Activated naive CD8-positive, alpha-beta T cell treated with anti-CD3 and anti-CD28 coated beads, Interleukin-2, amount 10 ng/mL, durations not matched to agents 7 days and 5 days (primary cell): ENCODE results near the gene PDK4. TPM values are rescaled to one million over a fixed set of nuclear protein-coding genes. Genes with fewer than 3 reads are reported as not detected.
"Not testable (repeated sequence)": the region's sequence is repeated elsewhere in the genome, so short reads cannot be mapped to it uniquely, and the experiment has no call there.

Experiments
- ATAC-seq: fragments of 150-1000 bp; cut with Tn5 transposase; one replicate; pipeline ENCODE4 v1.10.0; 2021; ENCODE audit warnings: low read depth, moderate library complexity
- POLR2A ChIA-PET: fragments of 350-600 bp; sonication (Branson Sonifier 250); formaldehyde crosslinking; loops from one replicate; lab custom pipeline; 2021; ENCODE audit warnings: antibody characterized with exemption; lab: Charles Lee
- DNase-seq: peaks from one replicate; pipeline ENCODE4 v3.0.0; 2021
- H3K27ac Mint-ChIP-seq: one replicate; pipeline ENCODE4 v1.8.0; 2022; ENCODE audit warnings: mild to moderate bottlenecking, mixed read lengths
- H3K27me3 Mint-ChIP-seq: one replicate; pipeline ENCODE4 v1.8.0; 2022; ENCODE audit warnings: mild to moderate bottlenecking, moderate library complexity, mixed read lengths
- H3K36me3 Mint-ChIP-seq: one replicate; pipeline ENCODE4 v1.8.0; 2021; ENCODE audit warnings: mild to moderate bottlenecking, mixed read lengths
- H3K4me1 Mint-ChIP-seq: one replicate; pipeline ENCODE4 v1.8.0; 2021; ENCODE audit warnings: mixed read lengths
- H3K4me3 Mint-ChIP-seq: one replicate; pipeline ENCODE4 v1.8.0; 2022; ENCODE audit warnings: mild to moderate bottlenecking, moderate library complexity, mixed read lengths
- H3K9me3 Mint-ChIP-seq: one replicate; pipeline ENCODE4 v1.8.0; 2021; ENCODE audit warnings: mixed read lengths
- total RNA-seq, 2 experiments: library from RNA; stranded (reverse); gene quantifications; one replicate each; pipeline ENCODE4 v1.2.3, GENCODE V29; 2021

PDK4 gene
- total RNA-seq, 2 experiments from 2014 or later: 0.39 to 1.2 TPM

GRCh38 chr7:95578299-95578855 lies 17.9 kb downstream of the PDK4 start:
- H3K4me3 Mint-ChIP-seq: no peak overlapping the region
- no peak for ATAC-seq

GRCh38 chr7:95577137-95577536 lies 19.2 kb downstream of the PDK4 start:
- ATAC-seq: no peak
- no peaks in the 10 kb centered on the region for H3K9me3 Mint-ChIP-seq

More at GRCh38 chr7:95578299-95578855, 17.9 kb downstream of the PDK4 start:
- no peak for DNase-seq
- Mint-ChIP-seq H3K27ac (no peak overlapping the region), H3K9me3 (no peaks in the 10 kb centered on the region), H3K27me3 (no peaks in the 10 kb centered on the region), H3K36me3 (no peaks in the 10 kb centered on the region), H3K4me1 (no peaks in the 10 kb centered on the region)
- POLR2A ChIA-PET: no interaction called here

GRCh38 chr7:95569720-95570119 lies 26.6 kb downstream of the PDK4 start:
- Mint-ChIP-seq H3K27ac (no peak overlapping the region), H3K4me1 (no peaks in the 10 kb centered on the region), H3K36me3 (no peaks in the 10 kb centered on the region), H3K9me3 (no peaks in the 10 kb centered on the region), H3K27me3 (no peaks in the 10 kb centered on the region), H3K4me3 (no peak overlapping the region)
- ATAC-seq: no peak
- POLR2A ChIA-PET: no interaction called here
- no peak for DNase-seq

More at GRCh38 chr7:95577137-95577536, 19.2 kb downstream of the PDK4 start:
- Mint-ChIP-seq H3K4me3 (no peak overlapping the region), H3K4me1 (no peaks in the 10 kb centered on the region), H3K27me3 (no peaks in the 10 kb centered on the region), H3K27ac (no peak overlapping the region), H3K36me3 (no peaks in the 10 kb centered on the region)
- no peak for DNase-seq
- POLR2A ChIA-PET: no interaction called here

GRCh38 chr7:95560674-95561073 lies 35.6 kb downstream of the PDK4 start:
- no peaks in the 10 kb centered on the region for H3K27me3 Mint-ChIP-seq
- DNase-seq (no peak), ATAC-seq (no peak)
- no peaks in the 10 kb centered on the region for H3K4me1 Mint-ChIP-seq
- no peak overlapping the region for H3K27ac Mint-ChIP-seq
- POLR2A ChIA-PET: no interaction called here
- no peak overlapping the region for H3K4me3 Mint-ChIP-seq
- no peaks in the 10 kb centered on the region for H3K36me3 Mint-ChIP-seq
- no peaks in the 10 kb centered on the region for H3K9me3 Mint-ChIP-seq

GRCh38 chr7:95558864-95559263 lies 37.5 kb downstream of the PDK4 start:
- Mint-ChIP-seq H3K9me3 (no peaks in the 10 kb centered on the region), H3K4me1 (no peaks in the 10 kb centered on the region), H3K27me3 (no peaks in the 10 kb centered on the region), H3K27ac (no peak overlapping the region), H3K4me3 (no peak overlapping the region), H3K36me3 (no peaks in the 10 kb centered on the region)
- POLR2A ChIA-PET: no interaction called here
- no peak for DNase-seq
- ATAC-seq: no peak

GRCh38 chr7:95556777-95557176 lies 39.5 kb downstream of the PDK4 start:
- Mint-ChIP-seq H3K27ac (no peak overlapping the region), H3K4me3 (no peak overlapping the region), H3K27me3 (no peaks in the 10 kb centered on the region), H3K36me3 (no peaks in the 10 kb centered on the region), H3K4me1 (no peaks in the 10 kb centered on the region), H3K9me3 (no peaks in the 10 kb centered on the region)
- ATAC-seq: no peak
- no peak for DNase-seq
- POLR2A ChIA-PET: no interaction called here

GRCh38 chr7:95553939-95554338 lies 42.4 kb downstream of the PDK4 start:
- Mint-ChIP-seq H3K36me3 (no peaks in the 10 kb centered on the region), H3K4me1 (no peaks in the 10 kb centered on the region), H3K9me3 (no peaks in the 10 kb centered on the region), H3K27me3 (no peaks in the 10 kb centered on the region), H3K27ac (no peak overlapping the region), H3K4me3 (no peak overlapping the region)
- ATAC-seq (no peak), DNase-seq (no peak)
- POLR2A ChIA-PET: no interaction called here

- DNase-seq, H3K27me3 Mint-ChIP-seq, POLR2A ChIA-PET, H3K9me3 Mint-ChIP-seq, ATAC-seq, H3K4me3 Mint-ChIP-seq, H3K27ac Mint-ChIP-seq, H3K4me1 Mint-ChIP-seq, H3K36me3 Mint-ChIP-seq: not testable (repeated sequence)
Observed at GRCh38 chr7:95552010-95552926, 44.0 kb downstream of the PDK4 start.

- Mint-ChIP-seq H3K4me3 (no peak overlapping the region), H3K36me3 (no peaks in the 10 kb centered on the region), H3K9me3 (no peaks in the 10 kb centered on the region), H3K4me1 (no peaks in the 10 kb centered on the region), H3K27me3 (no peaks in the 10 kb centered on the region), H3K27ac (no peak overlapping the region)
- DNase-seq (no peak), ATAC-seq (no peak)
- POLR2A ChIA-PET: no interaction called here
Observed at GRCh38 chr7:95550546-95550945, 45.8 kb downstream of the PDK4 start.

- Mint-ChIP-seq H3K9me3 (no peaks in the 10 kb centered on the region), H3K27ac (no peak overlapping the region), H3K4me1 (no peaks in the 10 kb centered on the region), H3K4me3 (no peak overlapping the region), H3K27me3 (no peaks in the 10 kb centered on the region), H3K36me3 (no peaks in the 10 kb centered on the region)
- DNase-seq (no peak), ATAC-seq (no peak)
- POLR2A ChIA-PET: no interaction called here
Observed at GRCh38 chr7:95549818-95550529, 46.3 kb downstream of the PDK4 start.

GRCh38 chr7:95547361-95548348 lies 48.7 kb downstream of the PDK4 start:
- Mint-ChIP-seq H3K4me1 (no peaks in the 10 kb centered on the region), H3K36me3 (no peaks in the 10 kb centered on the region), H3K27me3 (no peaks in the 10 kb centered on the region), H3K4me3 (no peak overlapping the region), H3K9me3 (no peaks in the 10 kb centered on the region), H3K27ac (no peak overlapping the region)
- ATAC-seq (no peak), DNase-seq (no peak)
- POLR2A ChIA-PET: no interaction called here

GRCh38 chr7:95546647-95547046 lies 49.7 kb downstream of the PDK4 start:
- POLR2A ChIA-PET: no interaction called here
- H3K27me3 Mint-ChIP-seq: no peaks in the 10 kb centered on the region
- H3K4me1 Mint-ChIP-seq: no peaks in the 10 kb centered on the region

GRCh38 chr7:95545673-95546072 lies 50.6 kb downstream of the PDK4 start:
- H3K4me1 Mint-ChIP-seq: no peaks in the 10 kb centered on the region
- no peaks in the 10 kb centered on the region for H3K36me3 Mint-ChIP-seq
- H3K4me3 Mint-ChIP-seq: no peak overlapping the region
- H3K27ac Mint-ChIP-seq: no peak overlapping the region
- H3K27me3 Mint-ChIP-seq: peaks cover under 1% of the 10 kb centered on the region
- DNase-seq: no peak
- no peak for ATAC-seq
- no peaks in the 10 kb centered on the region for H3K9me3 Mint-ChIP-seq
- POLR2A ChIA-PET: no interaction called here

More at GRCh38 chr7:95546647-95547046, 49.7 kb downstream of the PDK4 start:
- ATAC-seq: no peak
- Mint-ChIP-seq H3K4me3 (no peak overlapping the region), H3K9me3 (no peaks in the 10 kb centered on the region), H3K36me3 (no peaks in the 10 kb centered on the region), H3K27ac (no peak overlapping the region)
- no peak for DNase-seq
